Lung (tissue), 12 donors: ENCODE data around the gene GSAP. TPM values are rescaled to one million over a fixed set of nuclear protein-coding genes. Genes with fewer than 3 reads are reported as not detected.

Source experiments
- ATAC-seq: fragments of 200-7000 bp; cut with Tn5 transposase; one replicate; pipeline ENCODE4 v1.9.1; 2020; ENCODE audit warnings: moderate number of reproducible peaks; ENCODE audit not compliant: insufficient read depth, low FRiP score
- DNase-seq, 3 donors: peaks; one replicate each; pipeline ENCODE4 v3.0.0-alpha.2; 2013 to 2017
- H3K27ac ChIP-seq, 2 donors: one replicate each; pipeline ENCODE4 v1.5.1; 2013; ENCODE audit warnings: mild to moderate bottlenecking in 2 of 2, moderate library complexity in 2 of 2, control low read depth in 1 of 2, inconsistent platforms in 1 of 2, low read depth in 1 of 2, low read length in 1 of 2
- H3K27me3 ChIP-seq, 3 donors: one replicate each; pipeline ENCODE4 v1.5.1; 2013; ENCODE audit warnings: low read length in 2 of 3; ENCODE audit not compliant: control insufficient read depth in 3 of 3, insufficient read depth in 3 of 3
- H3K36me3 ChIP-seq, 4 donors: one replicate each; pipeline ENCODE4 v1.5.1; 2013; ENCODE audit warnings: low read length in 4 of 4, mild to moderate bottlenecking in 1 of 4, moderate library complexity in 1 of 4; ENCODE audit not compliant: control insufficient read depth in 4 of 4, insufficient read depth in 4 of 4
- H3K4me1 ChIP-seq, 5 donors: one replicate each; pipeline ENCODE4 v1.5.1; 2013; ENCODE audit warnings: low read length in 5 of 5, mild to moderate bottlenecking in 2 of 5, moderate library complexity in 1 of 5; ENCODE audit not compliant: control insufficient read depth in 5 of 5, insufficient read depth in 5 of 5
- H3K4me3 ChIP-seq: one replicate; pipeline ENCODE4 v1.5.1; 2013; ENCODE audit warnings: mild to moderate bottlenecking, control low read depth, moderate library complexity
- H3K9ac ChIP-seq, 2 donors: one replicate each; pipeline ENCODE4 v1.5.1; 2013; ENCODE audit warnings: low read length in 2 of 2, control low read depth in 1 of 2; ENCODE audit not compliant: insufficient read depth in 1 of 2
- H3K9me3 ChIP-seq, 4 donors: one replicate each; pipeline ENCODE4 v1.5.1; 2013; ENCODE audit warnings: low read length in 3 of 4, mild to moderate bottlenecking in 1 of 4, moderate library complexity in 1 of 4; ENCODE audit not compliant: control insufficient read depth in 4 of 4, insufficient read depth in 3 of 4
- CTCF ChIP-seq: IDR thresholded peaks from 2 replicates; pipeline ENCODE4 v1.5.1; 2012; ENCODE audit warnings: mild to moderate bottlenecking; ENCODE audit errors: control extremely low read depth, extremely low read depth
- WGBS, 2 donors: extraction: QIAGEN DNeasy Blood & Tissue Kit; methylation state at CpG; one replicate each; pipeline ENCODE4 v1.1.7; 2013; 5-methylcytosine and 5-hydroxymethylcytosine counted together
- polyA plus RNA-seq, 2 donors: library from polyadenylated mRNA; stranded (reverse); fragments of 200-250 nt; gene quantifications; one replicate each; pipeline ENCODE4 v1.2.1, GENCODE V29; 2013
- total RNA-seq, 2 donors: library from RNA; depleted of rRNA in 1 of 2; stranded (reverse); fragments of >200 nt in 1 of 2; gene quantifications; one replicate each; pipeline ENCODE4 v1.2.1, GENCODE V29; 2014 to 2021
- donor health status: control.
- donor health status: control.
- donor health status: Bipolar disorder and iron deficiency.
- donor health status: healthy.
- donor health status: DM: yes; HTN: yes; CAD: no.

GSAP gene
- total and polyA plus RNA-seq, 4 donors: 26.4 to 99.3 (median 57.4) TPM

- Histone ChIP-seq H3K9me3 (no peaks in the 10 kb centered on the region), H3K9ac (no peak overlapping the region), H3K36me3 (peaks cover 0 to 18% (median 0%) of the 10 kb centered on the region in 4 donors), H3K27me3 (no peaks in the 10 kb centered on the region), H3K4me1 (peaks cover 0 to 6% (median 0%) of the 10 kb centered on the region in 5 donors), H3K27ac (no peak overlapping the region), H3K4me3 (no peak overlapping the region)
- ATAC-seq (no peak), DNase-seq (no peak)
- 49 to 52% methylated on average over 5 of the region's 5 CpGs for WGBS, 2 donors
- no peak for TF ChIP-seq CTCF
These were observed 28.0 kb downstream of the GSAP start for GRCh38 chr7:77388055-77388641.

- H3K36me3 ChIP-seq: peaks cover 0 to 14% (median 0%) of the 10 kb centered on the region in 4 donors
- ATAC-seq (no peak), DNase-seq (no peak)
- no peak overlapping the region for H3K27ac ChIP-seq
- 82 to 90% methylated on average over 7 of the region's 7 CpGs for WGBS, 2 donors
- no peak overlapping the region for H3K4me3 ChIP-seq
- peaks cover 0 to 6% (median 0%) of the 10 kb centered on the region in 5 donors for H3K4me1 ChIP-seq
- no peaks in the 10 kb centered on the region for H3K9me3 ChIP-seq
- H3K9ac ChIP-seq: no peak overlapping the region
- H3K27me3 ChIP-seq: no peaks in the 10 kb centered on the region
- no peak for TF ChIP-seq CTCF
These were observed 29.9 kb downstream of the GSAP start for GRCh38 chr7:77386165-77386822.

- DNase-seq: no peak
- H3K9ac ChIP-seq: no peak overlapping the region
- peaks cover 0 to 14% (median 0%) of the 10 kb centered on the region in 4 donors for H3K36me3 ChIP-seq
- no peak for TF ChIP-seq CTCF
- no peak overlapping the region for H3K27ac ChIP-seq
- no peaks in the 10 kb centered on the region for H3K27me3 ChIP-seq
- WGBS, 2 donors: 77 to 79% methylated on average over 6 of the region's 6 CpGs
- peaks cover 0 to 6% (median 0%) of the 10 kb centered on the region in 5 donors for H3K4me1 ChIP-seq
- no peaks in the 10 kb centered on the region for H3K9me3 ChIP-seq
- H3K4me3 ChIP-seq: no peak overlapping the region
- ATAC-seq: no peak
These were observed 32.8 kb downstream of the GSAP start for GRCh38 chr7:77383333-77383740.
